ENCODE measurements around the gene DNASE1L3. TPM values are rescaled to one million over a fixed set of nuclear protein-coding genes. Genes with fewer than 3 reads are reported as not detected.

DNASE1L3 gene
- total and polyA plus RNA-seq, 2 of the 13 experiments (the other 11 are each of a cell fraction or from before 2014, with no cell fraction given) = 0.86 to 1.7 TPM

DNA sequence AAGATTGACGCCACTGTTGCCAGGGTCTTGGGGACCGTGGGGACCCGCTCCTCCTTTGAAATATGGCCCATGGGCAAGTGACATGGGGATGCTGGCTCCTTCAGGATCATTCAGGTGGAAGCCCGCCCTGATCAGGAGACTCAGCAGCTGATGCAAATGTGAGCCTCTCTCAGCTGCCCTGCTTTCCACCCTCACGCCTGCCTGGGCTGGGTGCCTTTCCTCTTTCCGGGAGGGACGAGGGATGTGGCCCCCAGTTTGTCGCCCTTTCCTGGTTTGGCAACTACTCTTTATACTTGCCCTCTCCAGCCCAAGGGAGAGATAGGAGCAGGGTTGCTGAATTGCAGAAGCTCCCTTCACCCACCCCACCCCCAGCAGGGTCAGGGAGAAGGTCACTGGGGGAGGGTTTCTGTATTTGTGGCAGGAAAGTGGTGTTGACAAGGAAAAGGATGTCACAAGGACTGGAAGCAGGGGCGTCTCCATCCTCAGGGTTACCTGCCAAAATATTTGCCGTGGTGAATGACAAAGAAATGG lies 21.8 kb downstream of the DNASE1L3 start (continued):
- TF ChIP-seq PAXIP1 (CRISPR knock-in tag; conservative IDR thresholded peaks at IDR 0.05) (peak; percentile 93), HDAC2 (CRISPR knock-in tag; IDR thresholded peaks at IDR 0.05) (peak; percentile 93), PBX3 (CRISPR knock-in tag; IDR thresholded peaks at IDR 0.05; ENCODE audit: borderline replicate concordance) (no peak), ZFY (CRISPR knock-in tag; IDR thresholded peaks at IDR 0.05) (no peak), DPF2 (CRISPR knock-in tag; IDR thresholded peaks at IDR 0.05; ENCODE audit: borderline replicate concordance, low read depth) (peak; percentile 71; the same call in 1 of the 2 replicates), KDM3A (CRISPR knock-in tag; IDR thresholded peaks at IDR 0.05; ENCODE audit: low read depth) (peak; percentile 66; the same call in 1 of the 2 replicates), KDM6A (CRISPR knock-in tag; IDR thresholded peaks at IDR 0.05; ENCODE audit: low read depth) (peak; percentile 84), MED1 (CRISPR knock-in tag; IDR thresholded peaks at IDR 0.05) (peak; percentile 97), ZNF432 (CRISPR knock-in tag; IDR thresholded peaks at IDR 0.05; ENCODE audit: borderline replicate concordance) (no peak), AKAP8 (CRISPR knock-in tag; IDR thresholded peaks at IDR 0.05) (peak; percentile 31; the same call in 1 of the 2 replicates), MEIS1 (CRISPR knock-in tag; IDR thresholded peaks at IDR 0.05; ENCODE audit: borderline replicate concordance) (0 out of 2 replicates have a peak, but pooled peaks have one; percentile 48), ZNF503 (CRISPR knock-in tag; IDR thresholded peaks at IDR 0.05) (peak; percentile 71; the same call in 1 of the 2 replicates), HNF1B (CRISPR knock-in tag; IDR thresholded peaks at IDR 0.05) (peak; percentile 88), MEF2D (CRISPR knock-in tag; IDR thresholded peaks at IDR 0.05) (peak; percentile 89), MTA1 (CRISPR knock-in tag; IDR thresholded peaks at IDR 0.05; ENCODE audit: borderline replicate concordance) (no peak), ZNF362 (CRISPR knock-in tag; IDR thresholded peaks at IDR 0.05; ENCODE audit: borderline replicate concordance) (peak; percentile 14; the same call in 1 of the 2 replicates)
- TF ChIP-seq, protein P1, sequence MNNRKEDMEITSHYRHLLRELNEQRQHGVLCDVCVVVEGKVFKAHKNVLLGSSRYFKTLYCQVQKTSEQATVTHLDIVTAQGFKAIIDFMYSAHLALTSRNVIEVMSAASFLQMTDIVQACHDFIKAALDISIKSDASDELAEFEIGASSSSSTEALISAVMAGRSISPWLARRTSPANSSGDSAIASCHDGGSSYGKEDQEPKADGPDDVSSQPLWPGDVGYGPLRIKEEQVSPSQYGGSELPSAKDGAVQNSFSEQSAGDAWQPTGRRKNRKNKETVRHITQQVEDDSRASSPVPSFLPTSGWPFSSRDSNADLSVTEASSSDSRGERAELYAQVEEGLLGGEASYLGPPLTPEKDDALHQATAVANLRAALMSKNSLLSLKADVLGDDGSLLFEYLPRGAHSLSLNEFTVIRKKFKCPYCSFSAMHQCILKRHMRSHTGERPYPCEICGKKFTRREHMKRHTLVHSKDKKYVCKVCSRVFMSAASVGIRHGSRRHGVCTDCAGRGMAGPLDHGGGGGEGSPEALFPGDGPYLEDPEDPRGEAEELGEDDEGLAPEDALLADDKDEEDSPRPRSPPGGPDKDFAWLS (CRISPR knock-in tag; IDR thresholded peaks at IDR 0.05; ENCODE audit: borderline replicate concordance) = no peak
